K562 (cell line): Measurements from ENCODE around the gene UNC119B. TPM values are rescaled to one million over a fixed set of nuclear protein-coding genes. Genes with fewer than 3 reads are reported as not detected.

Experiments
- CGGBP1 ChIP-seq: fragments of 250-450 bp; sonication (Bioruptor Pico); IDR thresholded peaks from 2 replicates; pipeline ENCODE4 v1.9.0; 2021; ENCODE audit warnings: mild to moderate bottlenecking
- CHD7 ChIP-seq: fragments of 200-600 bp; sonication (generic); IDR thresholded peaks from one replicate; pipeline ENCODE4 v1.6.1; 2012; ENCODE audit warnings: mild to moderate bottlenecking, low read depth, low read length, inconsistent platforms
- FOXP1 ChIP-seq: sonication (generic); formaldehyde crosslinking; IDR thresholded peaks from 2 replicates; pipeline ENCODE4 v1.8.0; 2022; ENCODE audit warnings: mild to moderate bottlenecking, missing genetic modification reagents
- L3MBTL2 ChIP-seq: fragments of 450-650 bp; IDR thresholded peaks from 2 replicates; pipeline ENCODE4 v1.6.1; 2016; ENCODE audit warnings: mild to moderate bottlenecking, moderate library complexity
- MAX ChIP-seq: sonication (generic); formaldehyde crosslinking; IDR thresholded peaks from 2 replicates; pipeline ENCODE4 v1.9.0; 2022; ENCODE audit warnings: mild to moderate bottlenecking, missing genetic modification reagents
- NFE2L1 ChIP-seq: fragments of 450-650 bp; IDR thresholded peaks from 2 replicates; pipeline ENCODE4 v1.6.1; 2016; ENCODE audit warnings: missing genetic modification characterization, low read depth, mild to moderate bottlenecking, missing compliant biosample characterization, moderate library complexity, borderline replicate concordance
- PHF20 ChIP-seq: fragments of 450-650 bp; IDR thresholded peaks from 2 replicates; pipeline ENCODE4 v1.6.1; 2018; ENCODE audit not compliant: partially characterized antibody
- POLR2B ChIP-seq: fragments of 450-650 bp; IDR thresholded peaks from 2 replicates; pipeline ENCODE4 v1.6.1; 2018; ENCODE audit warnings: low read depth; ENCODE audit not compliant: partially characterized antibody
- ZNF134 ChIP-seq: fragments of 250-450 bp; sonication (Bioruptor Pico); conservative IDR thresholded peaks from 2 replicates; pipeline ENCODE4 v1.4.0; 2020
- polyA plus RNA-seq, 8 experiments: library from polyadenylated mRNA; depleted of rRNA in 4 of 8; stranded (reverse) in 5 of 8; unstranded in 3 of 8; fragments of >200 nt; fragmentation: Nextera tagmentation in 2 of 8; fragmentation: Illumina TruSeq in 1 of 8; extraction: Ambion mirVana in 2 of 8; extraction: Trizol in 1 of 8; gene quantifications; 2 replicates each; pipeline versions ENCODE4 v1.2.1 to v1.2.3, GENCODE V29; 2011 to 2014; ENCODE audit warnings: inconsistent platforms in 1 of 8, missing spikeins in 1 of 8
- total RNA-seq, 7 experiments: library from RNA; depleted of rRNA in 6 of 7; stranded (reverse); fragments of >200 nt in 6 of 7; fragmentation: Illumina TruSeq in 2 of 7; extraction: Trizol in 2 of 7; gene quantifications; 2 replicates each; pipeline versions ENCODE4 v1.2.1 to v1.2.3, GENCODE V29; 2011 to 2021; ENCODE audit warnings: low replicate concordance in 1 of 7
- TF ChIP-seq, protein P1 (sequence below): sonication (generic); formaldehyde crosslinking; IDR thresholded peaks from 2 replicates; pipeline ENCODE4 v1.8.0; 2022; ENCODE audit warnings: mild to moderate bottlenecking, missing genetic modification reagents

Gene UNC119B
- total and polyA plus RNA-seq, 9 of the 15 experiments (the other 6 are each of a cell fraction or from before 2014, with no cell fraction given) = 4.0 to 34.5 (median 15.1) TPM

DNA sequence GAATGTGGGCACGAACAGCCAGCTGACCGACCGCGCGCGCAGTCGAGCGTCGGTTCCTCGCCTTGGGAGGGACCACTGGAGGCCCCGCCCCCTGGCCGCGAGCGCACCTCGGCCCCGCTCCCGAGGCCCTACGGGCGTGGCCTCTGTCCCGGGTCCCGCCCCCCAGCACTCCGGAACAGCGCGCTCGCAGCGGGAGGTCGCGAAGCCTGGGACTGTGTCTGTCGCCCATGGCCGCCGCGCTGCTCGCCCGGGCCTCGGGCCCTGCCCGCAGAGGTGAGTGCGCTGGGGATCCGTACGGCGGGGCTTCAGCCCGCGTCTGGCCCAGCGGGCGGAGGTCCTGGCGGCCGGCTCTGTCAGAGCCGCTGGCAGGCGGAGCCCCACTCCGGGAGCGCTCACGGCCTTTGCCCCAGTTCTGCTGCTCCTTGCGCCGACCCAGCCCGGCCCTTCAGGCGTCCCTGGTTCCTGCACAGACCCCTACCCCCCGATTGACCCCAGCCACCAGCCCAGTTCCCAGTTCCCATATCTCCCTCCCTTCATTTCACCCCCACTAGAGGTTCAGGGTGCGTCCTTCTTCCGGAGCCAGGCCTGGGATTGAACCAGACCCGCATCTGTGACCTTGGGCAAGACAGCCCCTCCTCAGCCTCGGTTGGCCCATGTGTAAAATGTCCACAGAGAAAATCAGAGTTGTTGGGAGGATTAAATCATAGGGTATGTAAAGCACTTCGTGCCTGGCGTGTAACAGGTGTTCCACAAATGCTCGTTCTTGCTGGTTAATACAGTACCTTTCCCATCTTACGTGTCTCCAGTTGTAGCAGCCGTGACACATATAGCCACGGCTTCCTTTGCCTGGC is 15.6 kb downstream of the UNC119B start, which contains the start of gene ACADS (continued):
- no peak for TF ChIP-seq CHD7
- TF ChIP-seq NFE2L1 (tag) = no peak
- peak; percentile 33; the same call in 1 of the 2 replicates for TF ChIP-seq FOXP1 (CRISPR knock-in tag)
- TF ChIP-seq ZNF134 (CRISPR knock-in tag) = no peak
- peak; percentile 57 for TF ChIP-seq POLR2B
- peak; percentile 90 for TF ChIP-seq PHF20
- TF ChIP-seq, protein P1, sequence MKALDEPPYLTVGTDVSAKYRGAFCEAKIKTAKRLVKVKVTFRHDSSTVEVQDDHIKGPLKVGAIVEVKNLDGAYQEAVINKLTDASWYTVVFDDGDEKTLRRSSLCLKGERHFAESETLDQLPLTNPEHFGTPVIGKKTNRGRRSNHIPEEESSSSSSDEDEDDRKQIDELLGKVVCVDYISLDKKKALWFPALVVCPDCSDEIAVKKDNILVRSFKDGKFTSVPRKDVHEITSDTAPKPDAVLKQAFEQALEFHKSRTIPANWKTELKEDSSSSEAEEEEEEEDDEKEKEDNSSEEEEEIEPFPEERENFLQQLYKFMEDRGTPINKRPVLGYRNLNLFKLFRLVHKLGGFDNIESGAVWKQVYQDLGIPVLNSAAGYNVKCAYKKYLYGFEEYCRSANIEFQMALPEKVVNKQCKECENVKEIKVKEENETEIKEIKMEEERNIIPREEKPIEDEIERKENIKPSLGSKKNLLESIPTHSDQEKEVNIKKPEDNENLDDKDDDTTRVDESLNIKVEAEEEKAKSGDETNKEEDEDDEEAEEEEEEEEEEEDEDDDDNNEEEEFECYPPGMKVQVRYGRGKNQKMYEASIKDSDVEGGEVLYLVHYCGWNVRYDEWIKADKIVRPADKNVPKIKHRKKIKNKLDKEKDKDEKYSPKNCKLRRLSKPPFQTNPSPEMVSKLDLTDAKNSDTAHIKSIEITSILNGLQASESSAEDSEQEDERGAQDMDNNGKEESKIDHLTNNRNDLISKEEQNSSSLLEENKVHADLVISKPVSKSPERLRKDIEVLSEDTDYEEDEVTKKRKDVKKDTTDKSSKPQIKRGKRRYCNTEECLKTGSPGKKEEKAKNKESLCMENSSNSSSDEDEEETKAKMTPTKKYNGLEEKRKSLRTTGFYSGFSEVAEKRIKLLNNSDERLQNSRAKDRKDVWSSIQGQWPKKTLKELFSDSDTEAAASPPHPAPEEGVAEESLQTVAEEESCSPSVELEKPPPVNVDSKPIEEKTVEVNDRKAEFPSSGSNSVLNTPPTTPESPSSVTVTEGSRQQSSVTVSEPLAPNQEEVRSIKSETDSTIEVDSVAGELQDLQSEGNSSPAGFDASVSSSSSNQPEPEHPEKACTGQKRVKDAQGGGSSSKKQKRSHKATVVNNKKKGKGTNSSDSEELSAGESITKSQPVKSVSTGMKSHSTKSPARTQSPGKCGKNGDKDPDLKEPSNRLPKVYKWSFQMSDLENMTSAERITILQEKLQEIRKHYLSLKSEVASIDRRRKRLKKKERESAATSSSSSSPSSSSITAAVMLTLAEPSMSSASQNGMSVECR (CRISPR knock-in tag) = peak; percentile 74; the same call in 1 of the 2 replicates
- TF ChIP-seq CGGBP1 (CRISPR knock-in tag) = no peak
- TF ChIP-seq MAX = peak; percentile 51; the same call in 1 of the 2 replicates
- peak; percentile 82 for TF ChIP-seq L3MBTL2
